Measurements from ENCODE around the gene AATK.
"Not testable (repeated sequence)": the region's sequence is repeated elsewhere in the genome, so short reads cannot be mapped to it uniquely, and the experiment has no call there.

AATK gene

DNA sequence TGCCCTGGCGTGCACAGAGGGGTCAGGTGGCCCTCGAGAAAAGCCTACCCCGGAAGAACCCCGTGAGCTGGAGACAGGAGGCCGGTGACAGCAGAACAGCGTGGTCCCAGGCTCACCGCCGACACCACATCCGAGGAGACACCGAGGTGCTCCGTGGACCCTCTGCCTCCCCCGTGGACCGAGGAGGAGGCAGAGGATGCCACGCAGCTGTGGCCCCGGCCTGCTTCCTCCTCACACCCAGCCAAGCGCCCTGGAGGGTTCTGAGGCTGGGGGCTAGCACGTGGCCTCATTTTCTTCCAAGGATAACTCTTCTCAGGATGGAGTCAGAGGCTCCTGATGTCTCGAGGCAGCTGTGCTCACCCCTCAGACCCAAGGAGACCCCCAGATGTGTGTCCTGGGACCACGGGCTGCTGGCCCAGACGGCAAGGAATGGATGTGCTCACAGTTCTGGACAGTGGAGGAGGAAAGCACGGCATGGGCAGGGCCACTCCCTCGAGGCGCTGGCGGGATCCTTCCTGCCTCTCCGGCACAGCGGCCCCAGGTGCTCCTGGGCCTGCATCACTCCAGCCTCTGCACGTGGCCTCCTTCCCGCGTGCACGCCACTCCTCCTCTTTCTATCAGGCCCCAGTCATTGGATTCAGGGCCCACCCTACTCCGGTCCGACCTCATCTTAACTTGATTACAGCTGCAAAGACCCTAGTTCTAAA is 5.1 kb downstream of the AATK start:
- no peak for DNase-seq (ENCODE audit: low spot score)

DNA sequence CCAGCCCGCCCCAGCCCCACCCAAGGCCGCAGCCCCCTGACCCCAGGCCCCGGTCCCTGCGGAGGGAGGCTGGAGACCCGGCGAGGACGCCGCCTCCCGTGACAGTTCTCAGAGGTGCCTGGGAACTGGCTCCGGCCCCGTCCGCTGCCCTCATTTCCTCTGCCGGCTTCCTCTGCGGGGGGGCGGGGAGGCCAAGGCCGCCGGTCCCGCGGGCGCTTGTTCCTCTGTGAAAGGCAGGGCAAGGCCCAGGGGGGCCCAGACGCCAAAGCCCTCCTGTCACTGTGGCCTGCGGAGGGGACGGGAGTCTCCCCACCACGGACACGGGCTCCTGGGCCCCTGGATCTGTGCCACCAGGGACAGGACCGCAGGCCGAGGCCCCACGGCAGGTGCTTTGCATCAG is 5.7 kb downstream of the AATK start:
- no peak for DNase-seq (ENCODE audit: low spot score)

DNA sequence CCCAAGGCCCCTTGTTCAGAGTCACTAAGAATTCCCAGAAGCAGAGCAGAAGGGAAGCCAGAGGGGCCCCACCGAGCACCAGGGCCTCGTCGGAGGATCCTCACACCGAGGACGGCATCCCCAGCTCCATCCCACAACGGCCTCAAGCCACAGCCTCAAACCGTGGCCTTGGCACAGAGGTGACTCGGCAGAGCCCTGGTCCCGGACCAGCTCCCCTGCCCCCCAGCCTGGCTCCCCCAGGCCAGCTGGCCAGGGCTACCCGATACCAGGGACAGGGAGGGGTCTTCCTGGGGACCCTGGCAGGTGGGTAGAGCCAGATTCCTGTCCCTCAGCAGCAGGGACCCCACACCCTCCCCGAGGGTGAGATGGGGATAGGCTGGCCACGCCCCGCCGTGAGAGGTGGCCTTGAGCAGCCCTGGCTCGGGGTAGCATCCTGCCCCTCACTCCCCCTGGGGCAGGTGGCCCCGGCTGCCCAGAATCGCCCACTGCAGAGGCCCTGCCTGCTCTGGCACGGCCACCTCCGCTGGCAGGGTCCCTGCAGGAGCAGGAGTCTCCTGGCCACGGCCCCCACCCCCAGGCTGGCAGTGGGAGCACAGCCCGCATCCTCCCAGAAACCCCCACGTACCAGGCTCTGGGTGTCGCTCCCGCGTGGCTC is 6.3 kb downstream of the AATK start:
- no peak for DNase-seq (ENCODE audit: low spot score)

DNA sequence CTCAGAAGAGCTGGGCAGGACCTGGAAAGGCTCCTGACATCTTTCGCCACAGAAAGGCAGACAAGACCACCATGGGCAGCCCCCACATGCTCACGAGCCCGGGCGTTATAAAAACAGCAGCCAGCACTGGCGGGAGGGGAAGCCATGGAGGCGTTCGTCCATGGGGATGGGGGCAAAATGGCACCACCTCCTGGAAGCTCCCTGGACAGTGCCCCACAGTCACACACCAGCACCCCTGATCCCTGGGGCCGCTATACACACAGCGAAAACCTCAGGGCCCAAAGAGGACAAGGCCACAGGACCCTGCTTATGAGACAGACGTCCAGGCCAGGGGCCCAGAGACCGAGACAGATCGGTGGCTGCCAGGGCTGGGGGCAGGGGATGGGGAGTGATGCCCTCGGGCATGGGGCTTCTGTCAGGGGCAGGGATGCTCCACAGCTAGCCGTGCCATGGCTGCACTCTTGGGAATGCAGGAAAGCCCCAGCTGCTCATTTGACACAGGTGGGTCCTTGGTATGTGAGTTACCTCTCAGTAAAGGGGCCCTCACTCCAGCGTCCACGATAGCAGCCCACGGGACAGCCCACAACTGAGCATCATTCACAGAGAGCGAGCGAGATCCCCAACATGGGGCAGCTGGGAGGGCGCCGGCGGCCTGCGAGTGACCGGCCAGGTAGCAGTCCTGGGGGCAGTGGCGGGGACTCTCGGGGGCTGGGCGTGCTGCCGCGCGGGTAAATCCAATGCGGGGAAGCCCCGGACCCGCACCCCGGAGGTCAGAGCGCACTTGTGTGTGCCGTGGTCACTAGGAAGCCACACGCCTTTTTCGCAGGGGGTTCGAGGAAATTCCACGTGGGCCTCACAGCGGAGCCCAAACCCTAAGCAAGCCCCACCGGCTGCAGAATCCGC is 7.1 kb downstream of the AATK start:
- no peak for DNase-seq (ENCODE audit: low spot score)

DNA sequence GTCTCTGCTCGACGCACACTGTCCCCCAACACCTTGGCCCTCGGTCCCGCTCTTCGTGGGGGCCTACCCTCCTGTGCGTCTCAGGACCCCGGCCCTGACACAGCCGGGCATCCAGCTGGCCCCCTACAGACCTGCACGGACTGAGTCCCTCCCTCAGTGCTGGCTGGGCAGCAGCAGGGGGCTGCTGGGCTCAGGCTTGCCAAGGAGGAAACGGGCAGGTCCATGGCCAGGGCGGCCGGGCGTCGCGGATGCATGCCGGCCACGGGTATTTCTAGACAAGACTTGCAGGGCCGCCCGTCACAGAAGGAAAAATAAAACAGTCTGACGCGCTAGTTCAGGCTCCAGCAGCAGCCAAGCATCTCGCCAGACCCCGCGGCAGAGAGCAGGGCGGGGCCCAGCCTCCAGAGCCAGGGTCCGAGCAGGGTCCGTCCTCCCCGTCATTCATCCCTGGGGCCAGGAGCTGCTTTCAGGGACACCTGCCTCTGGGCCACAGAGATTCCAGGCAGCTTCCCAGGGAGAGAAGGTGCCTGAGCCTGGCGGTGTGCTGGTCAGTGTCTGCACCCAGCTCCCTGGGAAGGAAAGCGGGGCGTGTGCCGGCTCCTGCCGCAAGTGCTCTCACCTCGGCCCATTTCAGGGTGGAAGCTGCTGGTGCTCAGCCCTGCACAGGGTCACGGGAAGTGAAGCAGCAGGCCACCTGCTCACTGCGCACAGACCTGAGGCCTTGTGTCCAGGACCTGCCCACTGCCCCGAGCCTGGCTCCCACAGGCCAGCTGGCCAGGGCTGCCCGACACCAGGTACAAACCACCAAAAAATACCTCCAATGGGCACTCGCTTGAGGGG is 8.0 kb downstream of the AATK start:
- DNase-seq (ENCODE audit: low spot score): no peak

DNA sequence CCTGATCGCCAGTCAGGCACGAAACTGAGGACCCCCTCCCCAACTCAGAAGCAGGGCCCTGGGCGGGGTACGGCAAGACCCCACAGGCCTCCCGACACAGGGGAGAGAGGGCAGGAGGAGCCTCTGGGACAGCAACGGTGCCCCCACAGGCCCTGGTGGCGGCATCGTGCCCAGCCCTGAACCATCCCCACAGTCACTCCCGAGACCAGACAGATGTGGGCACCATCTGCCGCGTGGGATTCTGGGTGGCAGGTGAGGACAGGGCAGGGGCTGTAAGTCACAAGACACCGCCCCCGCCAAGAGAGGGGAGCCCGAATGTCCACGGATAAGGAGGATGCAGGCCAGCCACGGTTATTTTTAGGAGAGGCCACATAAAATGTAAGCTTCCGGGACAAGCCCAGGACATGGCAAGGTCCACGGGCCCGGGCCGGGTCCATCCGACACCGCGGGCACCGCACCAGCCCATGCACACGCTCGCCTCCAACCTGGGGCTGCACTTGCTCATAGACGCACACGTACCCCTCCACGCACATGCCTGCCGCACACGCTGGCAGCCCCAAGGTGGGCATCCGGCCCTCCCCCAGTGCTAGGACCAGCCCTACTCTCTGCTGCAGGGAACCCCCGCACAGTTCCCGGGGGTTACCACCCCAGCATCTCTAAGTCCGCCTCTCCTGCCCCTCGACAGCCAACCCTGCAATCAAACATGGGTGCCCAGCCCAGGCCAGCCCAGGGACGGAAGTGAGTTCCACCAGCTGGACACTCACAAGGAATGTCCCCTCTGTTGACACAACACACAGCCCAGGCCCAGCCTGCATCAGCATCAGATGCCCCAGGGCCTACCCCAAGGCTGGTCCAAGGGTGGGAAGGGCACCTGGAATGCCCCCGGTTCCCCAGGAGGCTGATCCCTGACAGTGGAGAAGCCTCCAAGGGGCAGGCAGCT is 8.9 kb downstream of the AATK start:
- DNase-seq (ENCODE audit: low spot score): no peak

DNA sequence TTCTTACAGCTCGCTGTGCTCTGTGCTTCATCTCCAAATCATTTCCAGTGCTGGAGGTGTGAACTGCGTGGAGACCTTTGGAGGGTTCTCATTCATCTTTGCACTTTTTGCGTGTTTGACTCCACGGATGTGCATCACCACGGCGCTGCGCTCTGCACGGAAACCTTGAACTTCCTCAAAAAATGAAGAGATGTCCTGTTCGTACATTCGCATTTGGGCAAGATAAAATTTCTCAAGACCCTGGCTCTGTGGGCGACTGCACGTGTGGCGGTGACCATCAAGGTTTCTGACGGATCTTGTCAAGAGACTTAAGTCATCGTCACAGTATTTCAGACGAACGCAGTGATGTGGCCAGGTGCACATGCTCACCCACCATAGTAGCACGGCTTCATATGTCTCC is 11.1 kb downstream of the AATK start:
- no peak for DNase-seq (ENCODE audit: low spot score)

DNA sequence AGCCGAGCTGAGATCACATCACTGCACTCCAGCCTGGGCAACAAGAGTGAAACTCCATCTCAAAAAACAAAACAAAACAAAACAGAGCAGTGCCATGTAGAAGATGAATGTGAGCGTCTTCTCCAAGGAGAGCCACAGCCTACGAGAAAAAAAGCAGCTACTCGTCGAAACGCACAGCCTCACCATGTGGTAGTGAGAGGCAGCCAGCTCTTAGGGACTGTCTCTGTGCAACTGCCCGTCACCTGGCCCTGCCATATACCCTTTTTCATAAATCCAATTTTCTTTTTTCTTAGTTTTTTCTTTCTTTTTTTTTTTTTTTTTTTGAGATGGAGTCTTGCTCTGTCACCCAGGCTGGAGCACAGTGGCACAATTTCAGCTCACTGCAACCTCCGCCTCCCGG is 12.0 kb downstream of the AATK start:
- DNase-seq (ENCODE audit: low spot score): not testable (repeated sequence)

DNA sequence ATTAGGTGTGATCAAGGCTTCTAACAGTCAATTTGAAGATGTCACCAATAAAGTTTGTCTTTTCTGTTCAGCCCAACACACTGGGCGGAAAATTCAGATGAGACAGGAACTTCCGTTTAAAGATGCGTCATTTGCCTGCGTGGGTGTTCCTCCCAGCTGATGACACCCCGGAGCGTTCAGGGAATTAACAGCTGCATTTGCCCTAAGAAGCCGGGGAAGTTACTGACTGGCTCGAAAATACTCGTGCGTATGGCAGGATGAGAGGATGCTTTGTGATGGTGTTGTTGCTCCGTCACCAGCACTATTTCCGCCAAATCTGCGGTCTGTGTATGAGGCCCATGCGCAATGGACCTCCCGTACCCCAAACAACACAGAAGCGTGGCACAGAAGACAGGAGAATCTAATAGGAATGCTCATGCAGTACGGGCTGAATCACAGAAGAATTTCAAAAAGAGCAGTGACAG is 12.6 kb downstream of the AATK start:
- DNase-seq (ENCODE audit: low spot score): no peak

DNA sequence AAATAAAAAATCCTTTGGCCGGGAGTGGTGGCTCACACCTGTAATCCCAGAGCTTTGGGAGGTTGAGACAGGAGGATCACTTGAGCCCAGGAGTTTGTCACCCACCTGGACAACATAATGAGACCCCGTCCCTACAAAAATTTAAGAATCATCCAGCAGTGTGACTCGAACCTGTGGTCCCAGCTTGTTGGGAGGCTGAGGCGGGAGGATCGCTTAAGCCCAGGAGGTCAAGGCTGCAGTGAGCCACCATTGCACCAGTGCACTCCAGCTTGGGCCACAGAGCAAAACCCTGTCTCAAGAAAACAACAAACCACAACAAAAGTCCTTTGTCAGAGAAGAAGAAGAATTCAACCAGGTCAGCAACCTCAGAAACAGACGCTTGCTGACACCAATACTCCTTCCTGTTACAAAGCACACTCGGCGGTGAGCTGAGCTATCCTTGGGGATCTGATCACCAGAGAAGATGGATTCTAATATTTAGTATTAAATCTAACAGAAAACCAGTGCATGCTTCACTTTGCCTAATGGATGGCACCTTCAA is 13.7 kb downstream of the AATK start:
- DNase-seq (ENCODE audit: low spot score): no peak

DNA sequence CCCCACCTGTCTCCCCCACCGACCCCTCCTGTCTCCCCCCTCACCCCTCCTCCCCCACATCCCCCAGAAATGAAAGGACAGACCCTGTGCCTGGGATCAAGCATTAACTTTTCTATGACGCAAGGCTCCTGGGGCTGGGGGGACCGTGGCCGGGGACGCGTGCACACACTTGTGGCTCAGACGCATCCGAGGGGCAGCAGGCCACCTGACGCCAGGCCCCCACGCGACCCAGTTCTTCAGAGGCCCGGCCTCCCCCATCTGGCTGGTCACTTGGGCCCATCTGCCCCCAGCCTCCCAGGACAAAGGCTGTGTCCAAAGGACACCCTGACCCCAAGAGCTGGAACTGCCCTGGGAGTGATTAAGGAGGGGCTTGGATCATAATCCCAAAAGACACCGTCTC is 14.7 kb downstream of the AATK start:
- DNase-seq (ENCODE audit: low spot score): no peak

DNA sequence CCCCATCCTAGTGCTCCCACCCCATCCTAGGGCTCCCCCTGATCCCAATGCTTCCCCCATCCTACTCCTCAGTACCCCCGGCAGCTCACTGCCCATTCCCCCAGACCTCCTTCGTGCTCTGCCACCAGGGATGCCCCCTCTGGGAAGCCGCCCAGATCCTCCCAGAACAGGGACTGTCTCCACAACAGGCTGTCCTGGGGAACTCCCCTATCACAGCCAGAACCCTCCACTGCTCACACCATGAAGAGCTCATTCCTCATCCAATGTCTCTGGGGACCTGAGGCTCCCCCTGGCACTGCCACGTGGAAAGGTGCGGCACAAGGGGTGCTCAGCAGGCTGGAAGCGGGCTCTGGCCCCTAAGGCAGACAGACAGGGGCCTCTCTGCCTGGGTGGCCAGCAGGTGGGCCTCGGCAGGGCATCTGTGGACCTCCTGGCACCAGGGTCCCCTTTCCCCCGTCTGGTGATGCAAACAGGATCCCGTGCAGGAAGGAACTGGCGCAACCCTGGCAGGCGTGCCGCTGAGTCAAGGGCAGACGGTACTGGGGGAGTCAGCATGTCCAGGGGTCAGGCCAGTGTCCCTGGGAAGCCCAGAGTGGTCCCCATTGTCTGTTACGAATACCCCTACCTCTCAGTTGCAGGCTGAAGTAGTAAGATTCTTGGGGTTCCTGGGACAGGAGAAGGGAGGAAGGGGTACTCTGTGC is 15.5 kb downstream of the AATK start:
- DNase-seq (ENCODE audit: low spot score): no peak

DNA sequence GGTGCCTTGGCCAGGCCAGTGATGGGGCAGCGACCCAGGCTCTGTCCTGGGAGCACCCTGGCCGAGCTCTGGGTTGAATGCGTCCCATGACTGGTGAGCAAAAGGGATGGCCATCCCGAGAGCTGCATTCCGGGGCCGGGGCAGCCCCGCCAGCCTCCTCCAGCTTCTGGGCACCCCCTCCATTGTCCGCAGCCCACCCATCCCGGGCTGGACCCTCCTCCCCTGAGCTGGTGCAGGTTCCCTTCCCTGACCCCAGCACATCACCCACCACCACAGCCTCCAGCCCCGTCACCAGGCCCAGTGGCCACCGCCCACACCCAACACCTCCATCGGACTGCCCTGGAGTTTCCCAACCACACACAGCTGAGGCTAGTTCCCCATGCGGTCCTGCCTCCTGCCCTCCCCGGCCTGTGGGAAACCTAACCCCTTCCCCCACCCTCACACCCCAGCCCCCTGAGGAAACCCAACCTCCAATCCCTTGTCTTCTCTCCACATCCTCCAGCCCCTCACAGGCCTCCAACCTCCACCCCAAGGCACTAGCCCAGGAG is 17.0 kb downstream of the AATK start:
- DNase-seq (ENCODE audit: low spot score): no peak

DNA sequence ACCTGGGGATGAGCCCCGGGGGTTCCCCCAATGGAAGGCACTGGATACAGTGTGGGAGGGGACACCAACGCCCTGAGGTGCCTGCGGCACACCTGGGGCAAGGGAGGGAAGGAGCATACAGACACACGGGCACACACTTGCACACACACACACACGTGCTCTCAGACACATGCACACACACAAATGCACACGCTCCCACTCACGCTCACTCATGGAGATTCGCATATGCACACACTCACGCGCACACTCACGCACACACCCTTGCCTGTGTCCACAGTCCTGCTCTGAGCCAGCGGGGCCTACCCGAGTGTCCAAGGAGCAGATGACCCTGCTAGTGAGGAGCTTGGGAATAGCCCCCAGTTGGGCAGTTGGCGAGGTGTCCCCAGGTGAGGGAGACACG is 17.4 kb downstream of the AATK start:
- no peak for DNase-seq (ENCODE audit: low spot score)

DNA sequence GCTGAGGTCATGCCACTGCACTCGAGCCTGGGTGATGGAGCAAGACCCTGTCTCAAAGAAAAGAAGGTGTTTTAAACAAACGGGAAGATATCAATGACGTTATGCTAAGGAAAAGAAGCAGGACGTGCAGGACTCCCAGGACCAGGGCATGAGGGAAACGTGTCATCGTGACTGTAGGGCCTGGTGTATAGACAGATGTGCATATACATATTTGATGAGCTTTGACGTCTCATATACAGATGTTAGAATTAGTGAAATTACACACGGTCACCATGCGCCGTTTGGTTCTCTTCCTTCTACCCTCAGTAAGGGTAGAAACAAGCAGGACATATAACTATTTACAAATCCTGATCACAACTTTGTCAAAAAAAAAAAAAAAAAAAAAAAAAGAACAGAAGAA is 18.3 kb downstream of the AATK start:
- no peak for DNase-seq (ENCODE audit: low spot score)

DNA sequence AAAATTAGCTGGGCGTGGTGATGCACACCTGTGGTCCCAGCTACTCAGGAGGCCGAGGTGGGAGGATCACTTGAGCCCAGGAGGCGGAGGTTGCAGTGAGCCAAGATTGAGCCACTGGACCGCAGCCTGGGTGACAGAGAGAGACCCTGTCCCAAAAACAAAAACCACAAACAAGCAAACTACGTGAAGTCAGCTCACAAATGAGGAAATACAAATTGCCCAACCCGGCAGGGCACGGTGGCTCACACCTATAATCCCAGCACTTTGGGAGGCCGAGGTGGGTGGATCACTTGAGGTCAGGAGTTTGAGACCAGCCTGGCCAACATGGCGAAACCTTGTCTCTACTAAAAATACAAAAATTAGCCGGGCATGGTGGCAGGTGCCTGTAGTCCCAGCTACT is 19.8 kb downstream of the AATK start:
- not testable (repeated sequence) for DNase-seq (ENCODE audit: low spot score)

DNA sequence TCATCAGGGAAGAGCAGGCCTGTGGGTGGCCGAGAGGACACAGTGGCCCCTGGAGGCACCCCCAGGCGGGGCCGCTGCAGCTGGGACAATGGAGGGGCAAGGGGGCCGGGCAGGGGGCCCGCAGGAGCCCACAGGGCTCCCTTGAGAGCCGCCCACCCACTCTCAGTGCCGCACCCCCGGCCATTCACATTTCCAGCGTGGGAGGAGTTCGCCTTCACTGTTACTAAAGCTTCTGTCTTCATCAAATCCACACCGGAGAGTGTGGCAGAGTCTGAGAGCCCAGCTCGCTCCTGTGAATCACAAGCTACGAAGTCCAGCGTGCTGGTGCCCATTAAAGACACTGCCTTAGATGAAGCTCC is 21.6 kb downstream of the AATK start:
- no peak for DNase-seq (ENCODE audit: low spot score)

DNA sequence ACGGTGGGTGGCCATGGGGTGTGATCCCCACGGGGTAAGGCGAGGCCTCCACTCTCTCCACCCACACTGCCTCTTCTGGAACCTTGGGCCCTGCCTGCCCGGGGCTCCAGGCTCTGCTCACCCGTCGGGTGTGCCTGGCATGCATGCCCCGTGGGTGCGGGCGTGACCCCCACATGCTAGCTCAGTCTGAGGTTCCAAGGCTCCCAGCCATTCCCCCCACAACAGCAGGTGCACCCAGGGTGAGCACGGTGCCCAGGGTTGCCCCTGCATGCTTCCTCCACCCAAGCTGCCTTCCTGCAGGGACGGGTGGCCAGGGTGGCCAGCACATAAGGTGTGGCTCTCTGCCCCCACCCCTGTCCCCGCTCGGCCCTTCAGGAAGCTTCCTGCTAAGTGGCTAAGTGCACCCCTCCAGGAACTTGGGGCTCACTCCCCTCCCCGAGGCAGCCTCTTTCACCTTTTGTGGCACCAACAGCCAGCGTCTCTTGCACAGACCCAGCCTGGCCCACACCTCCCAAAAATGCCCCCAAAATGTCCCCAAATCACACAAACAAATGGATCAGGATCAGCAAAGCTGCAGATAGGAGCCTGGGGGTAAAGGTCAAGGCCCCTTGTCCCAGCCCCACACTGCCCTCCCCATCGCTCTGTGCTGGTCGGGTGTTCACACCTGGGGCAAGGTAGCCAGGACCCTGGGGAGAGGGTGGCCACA is 22.2 kb downstream of the AATK start:
- no peak for DNase-seq (ENCODE audit: low spot score)

DNA sequence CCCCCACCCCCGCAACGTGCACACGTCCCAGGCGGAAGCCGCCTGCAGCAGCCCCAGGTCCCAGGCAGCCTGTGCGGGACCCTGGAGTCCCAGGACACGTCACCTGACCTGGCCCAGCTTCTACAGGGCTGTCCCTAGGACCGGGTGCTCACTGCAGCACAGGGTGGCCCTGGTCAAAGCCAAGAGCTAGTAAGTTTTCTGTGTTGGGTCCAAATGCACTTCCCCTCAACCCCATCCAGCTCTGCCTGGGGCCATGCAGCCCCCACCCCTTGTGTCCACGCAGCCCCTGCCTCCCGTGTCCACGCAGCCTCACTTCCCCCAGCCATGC is 22.9 kb downstream of the AATK start:
- DNase-seq (ENCODE audit: low spot score): no peak
